Measurements from ENCODE around the gene MBLAC2.

Gene MBLAC2

DNA sequence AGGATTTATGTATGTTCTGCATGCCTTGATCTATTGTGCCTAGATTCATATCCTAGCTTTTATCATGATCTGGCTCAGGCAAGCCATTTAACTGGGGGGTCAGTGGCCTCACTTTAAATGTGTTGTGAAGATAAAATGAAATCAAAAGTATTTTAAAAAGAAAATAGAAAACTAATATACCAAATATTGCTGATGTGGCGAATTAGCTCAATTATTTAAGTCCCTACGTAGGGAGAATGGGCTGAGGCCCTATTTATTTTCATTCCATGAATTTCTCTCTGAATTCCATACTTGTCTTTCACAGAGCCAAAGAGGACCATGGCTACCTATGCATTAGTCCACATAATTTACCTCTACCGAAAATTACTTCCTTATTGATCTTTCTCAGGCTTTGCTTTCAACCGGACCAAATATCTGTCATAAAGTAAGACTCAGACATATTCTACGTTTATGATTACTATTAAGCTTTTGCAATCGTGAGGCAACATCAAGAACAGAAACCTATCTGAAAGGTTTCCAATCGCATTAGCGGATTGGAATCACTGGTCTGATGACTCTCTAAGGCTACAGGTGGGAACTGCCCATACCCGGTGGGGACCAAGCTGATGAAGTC, 1.7 kb downstream of the MBLAC2 start:
- in situ Hi-C loops (cut with HindIII; ENCODE audit: low sequenced_read_pairs) = no loop called here

DNA sequence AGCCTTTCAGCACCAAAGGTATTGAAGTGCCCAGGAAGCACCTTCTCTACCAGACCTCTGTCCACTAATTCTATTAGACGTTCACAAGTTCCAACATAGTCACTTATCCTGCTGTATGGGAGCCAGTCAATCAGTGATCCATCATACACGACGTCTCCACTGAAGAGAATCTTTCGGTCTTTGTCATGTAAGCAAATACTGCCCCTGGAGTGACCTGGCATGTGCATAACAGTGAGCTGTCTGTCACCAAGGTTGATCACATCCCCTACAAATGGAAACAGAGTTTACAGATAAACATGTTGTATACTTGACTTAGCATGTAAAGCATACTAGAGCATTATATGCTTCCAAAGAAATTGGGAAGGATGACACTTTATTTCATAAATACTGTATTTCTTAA, 13.3 kb downstream of the MBLAC2 start:
- in situ Hi-C loops (cut with HindIII; ENCODE audit: low sequenced_read_pairs) = no loop called here

DNA sequence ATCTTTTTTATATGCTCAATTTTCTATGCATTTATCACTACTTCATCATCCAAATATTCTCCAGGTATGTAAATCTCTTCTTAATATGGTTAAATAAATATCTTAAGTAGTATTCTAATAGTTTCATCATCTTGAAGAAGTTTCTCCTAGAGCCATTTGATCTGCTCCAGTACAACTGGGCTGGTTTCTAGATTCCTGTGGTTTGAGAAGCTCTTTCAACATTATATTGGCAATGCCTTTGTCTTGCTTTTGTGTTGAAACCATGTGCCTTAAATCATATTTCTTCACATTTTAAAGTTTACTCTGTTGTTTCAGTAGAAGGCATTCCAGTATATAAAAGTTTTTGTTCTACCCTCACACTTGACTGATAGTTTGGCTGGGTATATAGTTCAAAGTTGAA, 27.6 kb downstream of the MBLAC2 start:
- in situ Hi-C loops (cut with HindIII; ENCODE audit: low sequenced_read_pairs) = no loop called here

DNA sequence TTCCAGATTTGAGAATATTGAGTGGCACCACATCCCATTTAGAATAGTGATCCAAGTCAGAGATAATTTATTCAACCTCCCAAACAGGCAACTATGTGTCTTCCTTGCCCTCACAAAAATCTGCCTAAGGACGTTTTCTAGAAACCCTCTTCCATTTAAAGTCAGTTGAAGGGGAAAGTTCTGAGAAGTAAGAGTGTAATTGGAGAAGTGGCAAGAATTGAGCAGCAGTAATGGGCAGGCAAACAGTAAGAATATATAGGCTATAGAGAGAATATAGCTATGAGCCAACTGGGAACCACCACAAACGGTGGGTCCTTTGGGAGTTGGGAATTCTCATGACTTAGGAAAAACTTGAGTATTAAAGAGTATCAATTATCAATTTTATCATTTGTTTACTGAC, 33.9 kb downstream of the MBLAC2 start:
- in situ Hi-C loops (cut with HindIII; ENCODE audit: low sequenced_read_pairs) = no loop called here

DNA sequence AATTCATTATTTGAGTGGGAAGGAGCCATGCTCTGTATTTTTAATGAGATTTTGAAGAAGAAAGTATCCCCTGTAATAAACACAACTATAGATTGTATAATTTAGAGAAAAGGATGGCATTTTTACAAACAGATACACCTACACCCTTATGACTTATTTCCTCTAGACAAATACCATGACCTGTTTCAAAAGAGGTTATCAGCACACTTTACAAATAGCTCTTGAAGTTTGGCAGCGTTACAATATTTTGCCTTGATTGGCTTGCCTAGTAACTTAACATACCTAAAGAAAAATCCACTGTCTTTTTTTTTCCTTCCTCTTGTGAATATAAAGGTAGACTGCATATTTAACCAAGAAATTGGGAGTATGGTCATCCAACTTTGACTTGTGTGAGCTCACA, 36.5 kb downstream of the MBLAC2 start:
- in situ Hi-C loops (cut with HindIII; ENCODE audit: low sequenced_read_pairs) = no loop called here

DNA sequence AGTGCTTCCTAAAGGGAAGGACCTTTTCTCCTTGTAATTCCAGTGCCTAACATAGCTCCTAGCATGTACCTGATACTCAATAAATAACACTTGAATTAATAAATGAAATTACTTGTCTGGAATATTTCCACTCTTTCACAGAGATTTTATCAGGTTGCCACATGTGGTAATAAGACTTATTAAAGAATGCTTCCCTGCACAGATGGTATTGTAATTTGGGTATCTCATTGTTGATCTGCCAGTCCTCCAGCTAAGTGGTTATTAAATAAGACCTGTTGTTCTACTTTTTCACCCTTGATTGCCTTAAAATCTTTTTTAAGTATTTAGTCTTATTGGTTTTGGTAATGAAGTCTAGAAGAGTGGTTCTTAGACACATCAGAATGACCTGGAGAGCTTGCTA, 36.9 kb downstream of the MBLAC2 start:
- in situ Hi-C loops (cut with HindIII; ENCODE audit: low sequenced_read_pairs) = no loop called here

DNA sequence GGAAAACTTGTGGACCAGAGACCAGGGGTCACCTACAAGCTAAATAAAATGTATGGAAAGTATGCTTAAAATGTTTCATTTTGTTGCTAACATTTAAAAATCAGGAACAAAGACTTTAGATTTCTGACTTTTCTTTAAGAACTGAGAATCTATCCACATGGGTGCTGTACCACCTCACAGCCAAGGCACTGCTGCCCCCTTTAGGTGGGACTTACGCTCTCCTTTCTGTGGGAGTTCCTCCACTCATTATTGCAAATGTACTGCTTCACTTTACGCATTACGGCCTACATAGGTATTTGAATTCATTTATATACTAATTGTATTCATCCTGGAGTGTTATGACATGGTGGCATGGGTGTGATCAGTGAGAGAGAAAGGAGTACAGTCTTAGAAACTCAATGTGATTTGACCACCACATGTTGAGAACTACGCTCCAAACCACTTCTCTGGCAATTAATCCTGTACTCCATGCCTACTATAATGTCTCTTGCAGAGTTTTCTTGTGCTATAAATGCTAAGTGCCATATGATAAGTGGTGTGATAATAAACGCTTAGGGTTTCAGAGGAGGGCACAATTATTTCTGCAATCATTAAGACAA, 40.4 kb downstream of the MBLAC2 start:
- in situ Hi-C loops (cut with HindIII; ENCODE audit: low sequenced_read_pairs) = no loop called here

DNA sequence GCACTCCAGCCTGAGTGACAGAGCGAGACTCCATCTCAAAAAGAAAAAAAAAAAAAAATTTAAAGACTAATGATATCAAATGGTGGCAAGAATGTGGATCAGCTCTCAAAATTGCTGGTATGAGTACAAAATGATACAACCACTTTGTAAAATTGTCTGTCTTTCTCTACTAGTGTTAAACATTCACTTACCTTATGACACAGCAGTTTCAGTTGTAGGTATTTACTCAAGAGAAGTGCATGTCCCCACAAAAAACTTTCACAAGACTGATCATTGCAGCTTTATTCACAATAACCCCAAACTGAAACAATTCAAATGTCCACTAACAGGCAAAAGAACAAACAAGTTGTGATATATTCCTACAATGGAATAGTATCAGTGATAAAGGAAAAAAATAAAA, 50.3 kb downstream of the MBLAC2 start:
- in situ Hi-C loops (cut with HindIII; ENCODE audit: low sequenced_read_pairs) = no loop called here

DNA sequence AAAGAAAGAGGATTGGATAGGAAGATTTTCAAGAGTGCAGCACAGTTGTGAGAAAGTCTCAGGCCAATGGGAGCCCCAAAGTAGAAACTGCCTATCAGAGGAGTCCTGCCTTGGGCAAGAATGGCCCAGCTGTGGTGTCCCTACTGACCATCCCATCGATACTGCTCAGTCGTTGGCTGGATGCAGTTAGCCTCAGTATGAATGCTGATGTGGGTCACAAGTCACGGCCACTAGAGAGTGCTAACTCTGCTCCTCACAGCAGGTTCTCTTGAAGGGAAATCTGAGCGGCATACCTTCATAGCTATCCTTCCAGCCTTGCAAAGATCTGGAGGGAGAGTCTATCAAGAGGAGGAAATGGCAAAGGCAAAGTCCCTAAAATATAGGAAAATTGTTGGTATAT, 53.4 kb downstream of the MBLAC2 start:
- in situ Hi-C loops (cut with HindIII; ENCODE audit: low sequenced_read_pairs) = no loop called here

DNA sequence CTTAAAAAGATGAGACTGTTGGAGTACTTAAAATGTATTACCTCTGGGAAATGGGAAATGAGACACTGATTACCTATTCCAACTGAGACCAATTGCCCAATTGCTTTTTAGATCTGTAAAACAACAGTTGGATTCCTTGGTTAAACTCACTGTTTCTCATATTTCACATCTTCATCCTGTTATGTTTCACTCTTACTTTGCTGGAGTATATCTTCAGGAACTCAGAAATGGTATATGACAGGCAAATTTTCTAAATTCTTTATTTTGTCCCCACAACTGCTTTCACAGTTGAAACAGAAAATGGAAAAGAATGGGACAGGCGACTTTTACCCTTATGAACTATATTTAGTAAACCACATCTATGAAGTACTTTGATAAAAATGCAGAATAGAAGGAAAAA, 56.4 kb downstream of the MBLAC2 start:
- in situ Hi-C loops (cut with HindIII; ENCODE audit: low sequenced_read_pairs) = no loop called here

DNA sequence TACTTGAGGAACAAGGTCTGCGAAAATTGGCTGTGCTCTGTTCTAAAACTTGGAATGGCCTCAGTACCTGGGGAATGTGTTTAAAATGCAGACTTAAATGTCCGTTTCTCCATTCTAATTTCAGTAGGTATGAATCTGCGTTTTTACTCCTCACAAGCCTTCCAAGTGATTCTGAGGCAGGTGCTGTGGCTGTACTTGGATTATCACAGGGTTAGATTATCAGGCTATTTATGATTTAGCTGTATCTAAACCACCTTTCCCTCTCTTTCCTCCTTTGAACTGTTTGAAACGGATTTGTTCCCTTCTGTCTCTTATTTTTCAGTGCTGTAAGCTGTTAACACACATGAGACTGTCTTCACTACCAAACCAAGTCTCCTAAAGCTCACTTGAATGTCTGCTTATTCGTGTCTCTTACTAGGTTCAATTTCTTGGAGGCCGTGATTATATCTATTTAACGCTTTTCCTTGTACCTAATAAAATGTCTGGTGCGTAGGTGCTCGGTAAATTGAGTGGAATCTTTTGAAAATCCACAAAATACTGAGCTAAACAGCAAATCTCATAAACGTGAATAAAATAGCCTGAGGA, 64.3 kb downstream of the MBLAC2 start:
- in situ Hi-C loops (cut with HindIII; ENCODE audit: low sequenced_read_pairs) = no loop called here

DNA sequence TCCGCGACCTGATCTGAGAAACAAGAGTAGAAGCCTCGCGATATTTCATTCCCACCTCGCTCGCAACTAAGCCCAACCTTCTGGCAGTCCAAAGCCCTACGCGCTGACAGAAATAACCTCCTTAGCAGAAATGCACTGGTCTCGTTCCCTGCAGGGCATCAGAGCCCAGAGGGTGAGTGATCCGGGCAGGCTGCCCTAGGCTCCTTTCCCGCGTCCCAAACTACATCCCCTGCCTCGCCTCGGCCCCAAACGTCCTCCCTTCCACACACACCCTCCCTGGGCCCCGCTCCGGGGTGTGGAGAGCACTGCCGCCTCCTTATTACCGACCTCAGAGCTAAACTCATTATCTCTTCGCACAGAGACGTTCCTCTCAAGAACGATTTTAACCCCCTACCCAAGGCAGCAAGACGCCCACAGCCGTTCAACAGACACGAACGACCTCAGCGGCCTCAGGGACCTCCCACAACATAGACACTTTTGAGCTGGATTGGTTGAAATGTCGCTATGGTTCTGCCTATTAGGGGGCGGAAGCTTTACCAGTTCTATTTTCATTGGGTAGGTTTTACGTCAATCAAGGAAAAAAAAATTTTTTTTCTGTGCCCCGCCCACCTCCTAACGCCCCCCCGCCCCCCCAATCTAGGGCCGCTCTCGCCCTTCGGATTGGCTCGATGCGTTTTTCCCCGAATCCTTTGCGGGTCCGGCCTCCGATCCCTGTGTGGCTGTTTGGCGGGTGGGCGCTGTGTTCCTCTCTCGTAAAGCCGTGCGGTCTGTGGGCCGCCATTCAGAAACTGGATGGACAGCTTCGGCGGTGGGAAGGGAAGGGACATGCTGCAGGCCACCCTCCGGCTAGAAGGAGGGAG, 65.0 kb downstream of the MBLAC2 start, which contains the start of gene CETN3:
CETN3 (minus strand) TSS at position 439 of the 860 bp plus-strand sequence; CDS start at position 344, 95 bp downstream.
- in situ Hi-C loops (cut with HindIII; ENCODE audit: low sequenced_read_pairs) = no loop called here

DNA sequence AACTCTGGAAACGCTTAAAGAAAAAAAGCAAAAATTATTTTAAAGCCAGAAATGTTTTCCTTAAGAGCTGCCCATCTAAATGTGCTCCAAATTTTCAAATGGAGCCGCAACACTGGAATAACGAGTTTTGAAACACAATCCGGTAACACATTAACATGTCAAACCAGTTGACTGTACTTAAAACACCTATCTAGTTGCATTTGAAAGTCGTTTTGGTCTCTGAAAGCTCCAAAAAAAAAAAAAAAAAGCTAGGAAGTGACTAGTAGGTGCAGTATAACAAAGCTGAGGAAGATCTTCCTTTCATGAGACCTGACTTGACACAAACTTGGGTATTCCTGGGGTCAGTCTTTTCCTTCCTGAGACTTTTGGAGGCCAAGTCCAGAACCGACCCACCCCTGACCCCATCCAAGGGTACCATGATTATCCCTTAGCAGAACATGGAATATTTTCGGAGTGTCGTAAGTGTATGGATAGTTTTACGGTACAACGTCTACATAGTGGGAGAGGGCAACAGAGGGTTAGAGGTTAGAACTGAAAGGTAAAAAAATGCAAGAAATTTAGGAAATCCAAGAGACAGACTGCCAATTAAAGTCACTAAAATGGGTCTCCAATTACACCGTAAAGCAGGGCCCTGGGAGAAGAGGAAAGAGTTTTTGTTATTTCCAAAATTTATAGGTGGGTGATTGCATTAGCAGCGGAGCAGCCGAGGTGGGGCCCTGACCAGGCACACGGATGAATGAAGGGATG, 65.8 kb downstream of the MBLAC2 start:
- in situ Hi-C loops (cut with HindIII; ENCODE audit: low sequenced_read_pairs) = no loop called here

Data from DLD1 (cell line).